HG02938 (cell line): Measurements from ENCODE around the gene SDK2.

Experiments used
- ATAC-seq: cut with Tn5 transposase; IDR thresholded peaks from one replicate; pipeline ENCODE4 v1.9.1; 2021; ENCODE audit warnings: mild to moderate bottlenecking, moderate library complexity; ENCODE audit not compliant: unreplicated experiment

Gene SDK2

GRCh38 chr17:73519011-73519410 lies 125.2 kb downstream of the SDK2 start:
- no peak for ATAC-seq

- ATAC-seq, result no peak
Measured at GRCh38 chr17:73516431-73516830, 127.8 kb downstream of the SDK2 start.

GRCh38 chr17:73514146-73514863 lies 129.9 kb downstream of the SDK2 start:
- no peak for ATAC-seq

- ATAC-seq, result no peak
Measured at GRCh38 chr17:73513426-73513825, 130.8 kb downstream of the SDK2 start.

GRCh38 chr17:73511719-73512115 lies 132.5 kb downstream of the SDK2 start:
- ATAC-seq, result no peak

- ATAC-seq, result no peak
Measured at GRCh38 chr17:73510981-73511718, 133.1 kb downstream of the SDK2 start.

GRCh38 chr17:73508931-73509605 lies 135.2 kb downstream of the SDK2 start:
- ATAC-seq, result no peak

GRCh38 chr17:73508057-73508930 lies 136.0 kb downstream of the SDK2 start:
- no peak for ATAC-seq

- ATAC-seq, result no peak
Measured at GRCh38 chr17:73506470-73507435, 137.5 kb downstream of the SDK2 start.

GRCh38 chr17:73503560-73503959 lies 140.7 kb downstream of the SDK2 start:
- ATAC-seq, result no peak

- no peak for ATAC-seq
Measured at GRCh38 chr17:73500414-73500999, 143.7 kb downstream of the SDK2 start.

- no peak for ATAC-seq
Measured at GRCh38 chr17:73498886-73499554, 145.2 kb downstream of the SDK2 start.

- no peak for ATAC-seq
Measured at GRCh38 chr17:73498176-73498575, 146.1 kb downstream of the SDK2 start.

GRCh38 chr17:73497721-73498120 lies 146.5 kb downstream of the SDK2 start:
- ATAC-seq, result no peak

- no peak for ATAC-seq
Measured at GRCh38 chr17:73496232-73496631, 148.0 kb downstream of the SDK2 start.

- no peak for ATAC-seq
Measured at GRCh38 chr17:73495641-73496040, 148.6 kb downstream of the SDK2 start.

- ATAC-seq, result no peak
Measured at GRCh38 chr17:73494950-73495349, 149.3 kb downstream of the SDK2 start.

GRCh38 chr17:73493956-73494926 lies 150.0 kb downstream of the SDK2 start:
- ATAC-seq, result no peak
